Neural progenitor cell (in vitro differentiated cells): Measurements from ENCODE around the gene DYNLT1.

Experiments used
- EZH2 ChIP-seq: fragments of 200-600 bp; sonication (generic); IDR thresholded peaks from 2 replicates; pipeline ENCODE4 v1.6.1; 2017; ENCODE audit warnings: antibody characterized with exemption, mild to moderate bottlenecking, moderate library complexity
- EZH2phosphoT487 ChIP-seq: fragments of 200-600 bp; sonication (generic); IDR thresholded peaks from 2 replicates; pipeline ENCODE4 v1.6.1; 2017; ENCODE audit warnings: antibody characterized with exemption
- TF ChIP-seq, protein P1 (sequence below): fragments of 200-600 bp; sonication (generic); IDR thresholded peaks from 2 replicates; pipeline ENCODE4 v1.5.1; 2017; ENCODE audit warnings: antibody characterized with exemption, mild to moderate bottlenecking

- TF ChIP-seq, protein P1, sequence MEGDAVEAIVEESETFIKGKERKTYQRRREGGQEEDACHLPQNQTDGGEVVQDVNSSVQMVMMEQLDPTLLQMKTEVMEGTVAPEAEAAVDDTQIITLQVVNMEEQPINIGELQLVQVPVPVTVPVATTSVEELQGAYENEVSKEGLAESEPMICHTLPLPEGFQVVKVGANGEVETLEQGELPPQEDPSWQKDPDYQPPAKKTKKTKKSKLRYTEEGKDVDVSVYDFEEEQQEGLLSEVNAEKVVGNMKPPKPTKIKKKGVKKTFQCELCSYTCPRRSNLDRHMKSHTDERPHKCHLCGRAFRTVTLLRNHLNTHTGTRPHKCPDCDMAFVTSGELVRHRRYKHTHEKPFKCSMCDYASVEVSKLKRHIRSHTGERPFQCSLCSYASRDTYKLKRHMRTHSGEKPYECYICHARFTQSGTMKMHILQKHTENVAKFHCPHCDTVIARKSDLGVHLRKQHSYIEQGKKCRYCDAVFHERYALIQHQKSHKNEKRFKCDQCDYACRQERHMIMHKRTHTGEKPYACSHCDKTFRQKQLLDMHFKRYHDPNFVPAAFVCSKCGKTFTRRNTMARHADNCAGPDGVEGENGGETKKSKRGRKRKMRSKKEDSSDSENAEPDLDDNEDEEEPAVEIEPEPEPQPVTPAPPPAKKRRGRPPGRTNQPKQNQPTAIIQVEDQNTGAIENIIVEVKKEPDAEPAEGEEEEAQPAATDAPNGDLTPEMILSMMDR = no peak
- TF ChIP-seq EZH2phosphoT487 (no peak), EZH2 (no peak)
These were observed 41.8 kb upstream of the DYNLT1 start for GRCh38 chr6:158686311-158686710.
